Activated CD4-positive, alpha-beta memory T cell treated with anti-CD3 and anti-CD28 coated beads for 36 hours (primary cell): Measurements from ENCODE around the gene CA10. TPM values are rescaled to one million over a fixed set of nuclear protein-coding genes. Genes with fewer than 3 reads are reported as not detected.

Experiments
- CTCF ChIA-PET: fragments of 350-600 bp; sonication (Branson Sonifier 250); formaldehyde crosslinking; loops from one replicate; lab custom pipeline; 2021; ENCODE audit warnings: antibody characterized with exemption, inconsistent platforms; lab: Charles Lee
- POLR2A ChIA-PET: fragments of 350-600 bp; sonication (Branson Sonifier 250); formaldehyde crosslinking; loops from one replicate; lab custom pipeline; 2021; ENCODE audit warnings: antibody characterized with exemption; lab: Charles Lee
- DNase-seq: peaks from one replicate; pipeline ENCODE4 v3.0.0-alpha.2; 2020
- H3K27ac Mint-ChIP-seq: one replicate; pipeline ENCODE4 v1.8.0; 2021; ENCODE audit warnings: mixed read lengths
- H3K27me3 Mint-ChIP-seq: one replicate; pipeline ENCODE4 v1.8.0; 2021; ENCODE audit warnings: mixed read lengths
- H3K36me3 Mint-ChIP-seq: one replicate; pipeline ENCODE4 v1.8.0; 2021; ENCODE audit warnings: mixed read lengths
- H3K4me1 Mint-ChIP-seq: one replicate; pipeline ENCODE4 v1.8.0; 2021; ENCODE audit warnings: low read depth, mixed read lengths
- H3K4me3 Mint-ChIP-seq: one replicate; pipeline ENCODE4 v1.8.0; 2021; ENCODE audit warnings: mild to moderate bottlenecking, mixed read lengths
- H3K9me3 Mint-ChIP-seq: one replicate; pipeline ENCODE4 v1.8.0; 2021; ENCODE audit warnings: mixed read lengths
- intact Hi-C: fragments of 100-400 bp; cut with micrococcal nuclease; formaldehyde crosslinking; loops from one replicate; pipeline ENCODE4 v1.15.1; 2023
- total RNA-seq, 2 experiments: library from RNA; stranded (reverse); gene quantifications; one replicate each; pipeline ENCODE4 v1.2.3, GENCODE V29; 2021

Gene CA10
- total RNA-seq, 2 experiments from 2014 or later, result not detected

GRCh38 chr17:52156576-52157570 is 1.6 kb downstream of the CA10 start:
- Mint-ChIP-seq H3K4me1 (peaks cover 6% of the 10 kb centered on the region), H3K9me3 (no peaks in the 10 kb centered on the region), H3K27ac (no peak overlapping the region), H3K27me3 (peaks cover 49% of the 10 kb centered on the region), H3K4me3 (no peak overlapping the region), H3K36me3 (no peaks in the 10 kb centered on the region)
- intact Hi-C loops, result no loop called here
- no peak for DNase-seq
- ChIA-PET POLR2A (no interaction called here), CTCF (no interaction called here)

- Mint-ChIP-seq H3K27ac (no peak overlapping the region), H3K4me3 (no peak overlapping the region), H3K9me3 (no peaks in the 10 kb centered on the region), H3K36me3 (no peaks in the 10 kb centered on the region), H3K27me3 (peaks cover 40% of the 10 kb centered on the region), H3K4me1 (peaks cover 6% of the 10 kb centered on the region)
- ChIA-PET POLR2A (no interaction called here), CTCF (no interaction called here)
- DNase-seq, result no peak
- intact Hi-C loops, result no loop called here
Observed at GRCh38 chr17:52155301-52155700, 3.2 kb downstream of the CA10 start.

DNA sequence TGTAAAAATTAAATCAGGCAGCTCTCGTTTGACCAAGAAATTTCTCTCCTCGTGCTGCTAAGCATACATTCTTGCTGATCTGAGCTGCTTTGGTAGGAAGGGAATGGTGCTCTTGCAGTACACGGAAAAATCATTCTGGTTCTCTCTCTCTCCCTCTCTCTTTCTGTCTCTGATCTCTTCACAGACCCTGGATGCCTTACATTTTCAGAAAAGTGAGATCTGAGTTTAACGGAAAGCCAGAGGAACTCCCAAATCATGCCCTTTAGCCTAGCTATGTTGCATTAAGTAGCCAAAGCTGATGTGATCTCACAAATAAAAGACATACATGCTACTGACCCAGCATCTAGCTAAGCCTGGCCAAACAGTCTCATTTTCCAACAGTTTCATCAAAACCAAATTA is 4.0 kb downstream of the CA10 start:
- Mint-ChIP-seq H3K27ac (no peak overlapping the region), H3K9me3 (no peaks in the 10 kb centered on the region), H3K36me3 (no peaks in the 10 kb centered on the region), H3K4me3 (no peak overlapping the region), H3K4me1 (peaks cover 6% of the 10 kb centered on the region), H3K27me3 (peaks cover 32% of the 10 kb centered on the region)
- no peak for DNase-seq
- ChIA-PET CTCF (no interaction called here), POLR2A (no interaction called here)
- intact Hi-C loops, result no loop called here

DNA sequence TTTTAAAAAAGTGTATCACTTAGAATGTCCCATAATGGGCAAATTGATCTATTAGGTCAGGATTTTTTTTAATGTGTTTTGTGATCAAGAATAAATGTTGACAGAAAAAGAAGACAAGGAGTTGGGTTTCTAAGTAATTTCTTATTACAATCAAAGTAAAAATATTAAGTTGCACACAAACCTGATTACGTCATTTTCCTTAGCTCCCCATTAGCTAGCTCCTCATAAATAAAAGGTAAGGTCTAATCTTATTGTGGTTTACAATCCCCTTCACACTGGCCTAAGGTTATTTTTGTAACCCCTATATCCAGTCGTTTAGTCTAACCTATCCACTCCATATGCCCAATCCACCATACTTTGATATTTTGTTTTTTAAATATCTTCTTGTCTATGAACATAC is 7.6 kb downstream of the CA10 start:
- CTCF ChIA-PET, result no interaction called here
- Mint-ChIP-seq H3K9me3 (no peaks in the 10 kb centered on the region), H3K4me3 (no peak overlapping the region), H3K36me3 (no peaks in the 10 kb centered on the region), H3K27ac (no peak overlapping the region), H3K4me1 (peaks cover 9% of the 10 kb centered on the region), H3K27me3 (peaks cover 8% of the 10 kb centered on the region)
- DNase-seq, result no peak
- intact Hi-C loops, result no loop called here
- POLR2A ChIA-PET, result no interaction called here

DNA sequence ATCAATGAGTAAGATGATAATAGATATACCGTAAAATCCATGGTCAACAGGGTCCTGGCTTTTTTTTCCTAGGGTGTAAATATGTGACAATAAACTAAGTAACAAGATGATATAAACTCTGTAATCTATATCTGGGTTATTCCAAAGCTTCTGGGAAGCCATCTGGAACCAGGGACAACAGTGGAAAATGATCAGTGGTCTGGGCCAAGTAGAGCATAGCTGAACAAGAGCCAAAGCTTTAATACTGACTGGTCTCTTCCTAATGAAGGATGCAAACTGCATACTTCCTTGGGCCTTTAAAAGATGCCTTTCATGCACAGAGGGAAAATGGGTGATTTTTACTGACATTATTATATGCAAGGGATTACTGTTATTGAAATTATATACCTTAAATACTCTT is 8.9 kb downstream of the CA10 start:
- intact Hi-C loops, result no loop called here
- Mint-ChIP-seq H3K4me1 (peaks cover 9% of the 10 kb centered on the region), H3K27me3 (peaks cover 6% of the 10 kb centered on the region)

DNA sequence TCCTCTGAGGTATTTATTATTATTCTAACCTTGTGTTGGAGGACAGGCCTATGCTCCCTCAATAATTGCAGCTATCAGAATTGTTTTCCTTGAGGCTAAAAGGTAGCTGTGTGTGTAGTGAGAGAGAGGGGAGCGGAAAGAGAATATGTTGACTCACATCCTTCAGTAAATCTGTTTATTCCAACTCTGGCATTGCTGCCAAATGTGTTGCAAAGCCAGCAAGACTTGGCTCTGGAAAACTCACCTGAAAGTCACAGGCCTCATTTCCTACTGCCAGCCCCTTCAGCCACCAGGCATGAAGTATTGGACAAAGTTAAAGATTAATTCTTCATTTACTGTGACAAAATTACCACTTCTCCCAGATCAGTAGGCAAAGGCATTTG is 9.6 kb downstream of the CA10 start:
- DNase-seq, result no peak
- peaks cover 9% of the 10 kb centered on the region for H3K4me1 Mint-ChIP-seq
- ChIA-PET POLR2A (no interaction called here), CTCF (no interaction called here)
- no peaks in the 10 kb centered on the region for H3K36me3 Mint-ChIP-seq
- H3K4me3 Mint-ChIP-seq, result no peak overlapping the region
- no peak overlapping the region for H3K27ac Mint-ChIP-seq
- intact Hi-C loops, result no loop called here
- H3K9me3 Mint-ChIP-seq, result no peaks in the 10 kb centered on the region
- H3K27me3 Mint-ChIP-seq, result peaks cover 1% of the 10 kb centered on the region

More for the DNA sequence above, 8.9 kb downstream of the CA10 start:
- POLR2A ChIA-PET, result no interaction called here
- H3K36me3 Mint-ChIP-seq, result no peaks in the 10 kb centered on the region
- CTCF ChIA-PET, result no interaction called here
- H3K9me3 Mint-ChIP-seq, result no peaks in the 10 kb centered on the region
- no peak for DNase-seq
- no peak overlapping the region for H3K4me3 Mint-ChIP-seq
- H3K27ac Mint-ChIP-seq, result no peak overlapping the region

DNA sequence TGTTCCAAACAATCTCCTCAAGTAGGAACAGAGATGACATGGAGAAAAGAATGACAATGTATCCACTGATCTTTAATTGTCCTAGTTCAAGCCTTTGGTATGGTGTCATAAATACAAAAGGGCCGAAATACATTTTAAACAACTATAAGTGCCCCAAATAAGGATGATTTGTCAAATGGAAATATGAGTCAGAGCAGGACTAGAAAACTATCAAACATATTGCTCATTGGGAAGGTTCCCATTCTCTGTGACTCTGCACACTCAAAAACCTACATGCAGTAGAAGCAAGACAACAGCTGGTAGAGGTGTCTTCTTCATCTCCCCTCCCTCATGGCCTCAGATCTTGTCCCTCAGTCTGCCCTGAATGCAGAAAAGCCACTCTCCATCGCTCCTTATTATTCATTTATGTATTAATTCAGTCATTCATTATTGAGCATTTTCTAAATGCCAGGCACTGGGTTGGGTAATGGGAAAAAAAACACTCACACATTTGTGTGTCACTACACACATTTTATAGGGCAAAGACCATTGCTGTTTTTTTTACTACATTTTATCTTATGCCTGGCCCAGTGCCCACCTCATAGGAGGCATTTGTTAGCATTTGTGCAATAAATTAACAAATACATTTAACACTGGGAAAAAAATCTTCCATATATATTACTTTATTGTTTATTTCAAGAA is 10.1 kb downstream of the CA10 start:
- DNase-seq, result no peak
- no peak overlapping the region for H3K4me3 Mint-ChIP-seq
- CTCF ChIA-PET, result no interaction called here
- H3K27me3 Mint-ChIP-seq, result peaks cover 1% of the 10 kb centered on the region
- intact Hi-C loops, result no loop called here
- H3K9me3 Mint-ChIP-seq, result no peaks in the 10 kb centered on the region
- peak overlapping the region; percentile 61 for H3K27ac Mint-ChIP-seq
- POLR2A ChIA-PET, result no interaction called here
- H3K4me1 Mint-ChIP-seq, result peaks cover 9% of the 10 kb centered on the region
- H3K36me3 Mint-ChIP-seq, result no peaks in the 10 kb centered on the region

GRCh38 chr17:52147872-52148271 is 10.6 kb downstream of the CA10 start:
- Mint-ChIP-seq H3K4me3 (no peak overlapping the region), H3K4me1 (peaks cover 9% of the 10 kb centered on the region), H3K9me3 (no peaks in the 10 kb centered on the region), H3K27me3 (peaks cover 1% of the 10 kb centered on the region), H3K27ac (peak overlapping the region; percentile 61), H3K36me3 (no peaks in the 10 kb centered on the region)
- POLR2A ChIA-PET, result no interaction called here
- intact Hi-C loops, result no loop called here
- CTCF ChIA-PET, result no interaction called here
- DNase-seq, result no peak

DNA sequence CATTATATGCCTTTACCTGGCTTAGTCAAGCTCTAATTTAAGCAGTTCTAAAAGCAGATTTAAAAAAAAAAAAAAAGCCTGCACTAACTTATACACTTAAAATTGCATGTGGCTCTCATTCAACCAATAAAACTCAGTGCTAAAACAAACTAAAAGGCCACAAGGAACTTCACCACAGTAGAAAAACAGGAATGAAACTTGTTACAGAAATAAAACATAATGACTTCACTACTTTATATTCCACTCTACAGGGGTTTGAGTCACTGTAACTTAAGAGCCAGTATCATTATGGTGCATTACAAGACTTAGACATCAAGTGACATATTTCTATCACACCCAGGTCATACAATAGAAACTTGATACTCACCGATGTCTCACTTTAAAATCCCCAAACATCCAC is 11.1 kb downstream of the CA10 start:
- Mint-ChIP-seq H3K27me3 (peaks cover 1% of the 10 kb centered on the region), H3K27ac (peak overlapping the region; percentile 61), H3K36me3 (no peaks in the 10 kb centered on the region), H3K9me3 (no peaks in the 10 kb centered on the region), H3K4me3 (no peak overlapping the region), H3K4me1 (peaks cover 9% of the 10 kb centered on the region)
- POLR2A ChIA-PET, result no interaction called here
- DNase-seq, result no peak
- intact Hi-C loops, result no loop called here
- CTCF ChIA-PET, result no interaction called here

- H3K4me3 Mint-ChIP-seq, result no peak overlapping the region
- H3K36me3 Mint-ChIP-seq, result no peaks in the 10 kb centered on the region
- no peak overlapping the region for H3K27ac Mint-ChIP-seq
- no peak for DNase-seq
- H3K27me3 Mint-ChIP-seq, result peaks cover 5% of the 10 kb centered on the region
- H3K9me3 Mint-ChIP-seq, result no peaks in the 10 kb centered on the region
- peaks cover 9% of the 10 kb centered on the region for H3K4me1 Mint-ChIP-seq
- ChIA-PET POLR2A (no interaction called here), CTCF (no interaction called here)
- intact Hi-C loops, result no loop called here
Observed at GRCh38 chr17:52145476-52145875, 13.0 kb downstream of the CA10 start.

DNA sequence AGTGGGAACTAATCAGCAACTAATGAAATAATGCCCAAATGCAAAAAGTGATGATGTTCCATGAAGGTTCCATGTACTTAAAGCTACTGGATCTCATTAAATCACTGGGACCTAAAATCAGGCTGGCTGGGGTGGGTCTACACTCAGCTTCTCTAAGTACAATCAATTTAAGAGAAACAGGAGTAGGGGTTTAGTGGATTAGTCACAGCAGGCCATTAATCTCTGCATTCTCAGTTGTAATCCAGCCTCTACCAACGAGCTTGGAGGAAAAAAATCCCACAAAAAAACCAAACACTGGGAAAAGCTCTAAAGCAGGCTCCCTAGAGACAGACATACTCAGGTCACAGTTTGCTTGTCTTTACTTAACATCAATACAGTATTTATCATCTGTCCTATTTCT is 15.0 kb downstream of the CA10 start:
- Mint-ChIP-seq H3K9me3 (no peaks in the 10 kb centered on the region), H3K27ac (no peak overlapping the region), H3K27me3 (peaks cover 5% of the 10 kb centered on the region), H3K4me1 (peaks cover 9% of the 10 kb centered on the region), H3K4me3 (no peak overlapping the region), H3K36me3 (no peaks in the 10 kb centered on the region)
- ChIA-PET CTCF (no interaction called here), POLR2A (no interaction called here)
- intact Hi-C loops, result no loop called here
- DNase-seq, result no peak

- Mint-ChIP-seq H3K4me3 (no peak overlapping the region), H3K4me1 (no peaks in the 10 kb centered on the region), H3K27ac (no peak overlapping the region), H3K36me3 (no peaks in the 10 kb centered on the region), H3K9me3 (no peaks in the 10 kb centered on the region), H3K27me3 (peaks cover 5% of the 10 kb centered on the region)
- ChIA-PET POLR2A (no interaction called here), CTCF (no interaction called here)
- intact Hi-C loops, result no loop called here
- DNase-seq, result no peak
Observed at GRCh38 chr17:52140601-52141000, 17.9 kb downstream of the CA10 start.
